ENCODE measurements around the gene GALNT13. TPM values are rescaled to one million over a fixed set of nuclear protein-coding genes. Genes with fewer than 3 reads are reported as not detected.

The GALNT13 gene
- total and polyA plus RNA-seq, 4 donors, result not detected

- TF ChIP-seq ZBTB33 (IDR thresholded peaks at IDR 0.05) (no peak), RXRA (IDR thresholded peaks at IDR 0.05) (no peak), RAD21 (IDR thresholded peaks at IDR 0.05) (no peak), HNF4G (IDR thresholded peaks at IDR 0.05) (no peak), ATF3 (IDR thresholded peaks at IDR 0.05) (no peak), MAX (IDR thresholded peaks at IDR 0.05) (no peak), SP1 (IDR thresholded peaks at IDR 0.05) (no peak), FOXA2 (IDR thresholded peaks at IDR 0.05) (no peak), CTCF (IDR thresholded peaks at IDR 0.05; ENCODE audit: low read depth, low read length, missing input control) (no peak), YY1 (IDR thresholded peaks at IDR 0.05) (no peak), REST (IDR thresholded peaks at IDR 0.05) (no peak), HNF4A (conservative IDR thresholded peaks at IDR 0.05) (no peak), EGR1 (IDR thresholded peaks at IDR 0.05; ENCODE audit: low read depth in 2 of 2) (no peak), TAF1 (conservative IDR thresholded peaks at IDR 0.05) (no peak), FOXA1 (IDR thresholded peaks at IDR 0.05) (no peak)
- H3K9me3 ChIP-seq (ENCODE audit: control insufficient read depth in 4 of 4, low read length in 3 of 4), result no peaks in the 10 kb centered on the region
- no peak overlapping the region for H3K4me3 ChIP-seq (ENCODE audit: low read depth in 1 of 3, low read length in 3 of 3)
- H3K27ac ChIP-seq (ENCODE audit: low read depth in 1 of 2, low read length in 2 of 2), result no peak overlapping the region
- H3K4me1 ChIP-seq (ENCODE audit: control insufficient read depth in 4 of 4, insufficient read depth in 4 of 4, low read length in 3 of 4), result no peaks in the 10 kb centered on the region
- H3K9ac ChIP-seq (ENCODE audit: low read depth in 1 of 2, low read length in 2 of 2), result no peak overlapping the region
- H3K36me3 ChIP-seq (ENCODE audit: control insufficient read depth in 4 of 4, insufficient read depth in 3 of 4, low read depth in 1 of 4, low read length in 3 of 4), result no peaks in the 10 kb centered on the region
- 91% methylated on average over 1 of the region's 1 CpG for WGBS
- DNase-seq (ENCODE audit: low spot score), result no peak
- H3K27me3 ChIP-seq (ENCODE audit: control insufficient read depth in 4 of 4, insufficient read depth in 4 of 4, low read length in 3 of 4), result no peaks in the 10 kb centered on the region
Observed at GRCh38 chr2:154130821-154131220, 259.1 kb downstream of the GALNT13 start.

GRCh38 chr2:154132827-154133226, 261.1 kb downstream of the GALNT13 start:
- DNase-seq (ENCODE audit: low spot score), result no peak
- no peaks in the 10 kb centered on the region for H3K9me3 ChIP-seq (ENCODE audit: control insufficient read depth in 4 of 4, low read length in 3 of 4)
- no peaks in the 10 kb centered on the region for H3K36me3 ChIP-seq (ENCODE audit: control insufficient read depth in 4 of 4, insufficient read depth in 3 of 4, low read depth in 1 of 4, low read length in 3 of 4)
- H3K4me1 ChIP-seq (ENCODE audit: control insufficient read depth in 4 of 4, insufficient read depth in 4 of 4, low read length in 3 of 4), result no peaks in the 10 kb centered on the region
- H3K27ac ChIP-seq (ENCODE audit: low read depth in 1 of 2, low read length in 2 of 2), result no peak overlapping the region
- H3K27me3 ChIP-seq (ENCODE audit: control insufficient read depth in 4 of 4, insufficient read depth in 4 of 4, low read length in 3 of 4), result no peaks in the 10 kb centered on the region
- no peak overlapping the region for H3K9ac ChIP-seq (ENCODE audit: low read depth in 1 of 2, low read length in 2 of 2)
- WGBS, result 68% methylated on average over 2 of the region's 2 CpGs
- H3K4me3 ChIP-seq (ENCODE audit: low read depth in 1 of 3, low read length in 3 of 3), result no peak overlapping the region
- no peak for TF ChIP-seq GABPA (IDR thresholded peaks at IDR 0.05 in 1 of 2, conservative IDR thresholded peaks at IDR 0.05 in 1 of 2)
- no peak for TF ChIP-seq RXRA (IDR thresholded peaks at IDR 0.05)
- TF ChIP-seq TAF1 (conservative IDR thresholded peaks at IDR 0.05), result no peak
- TF ChIP-seq REST (IDR thresholded peaks at IDR 0.05), result no peak
- TF ChIP-seq MAX (IDR thresholded peaks at IDR 0.05), result no peak
- TF ChIP-seq HNF4A (conservative IDR thresholded peaks at IDR 0.05), result no peak
- TF ChIP-seq ATF3 (IDR thresholded peaks at IDR 0.05), result no peak
- no peak for TF ChIP-seq FOXA1 (IDR thresholded peaks at IDR 0.05)
- no peak for TF ChIP-seq FOXA2 (IDR thresholded peaks at IDR 0.05)
- no peak for TF ChIP-seq RAD21 (IDR thresholded peaks at IDR 0.05)
- no peak for TF ChIP-seq JUND (IDR thresholded peaks at IDR 0.05)
- no peak for TF ChIP-seq YY1 (IDR thresholded peaks at IDR 0.05)

All from liver (tissue), 9 donors.